SJSA1 (cell line): ENCODE data around the gene RNPC3. TPM values are rescaled to one million over a fixed set of nuclear protein-coding genes. Genes with fewer than 3 reads are reported as not detected.
"Not testable (repeated sequence)": the region's sequence is repeated elsewhere in the genome, so short reads cannot be mapped to it uniquely, and the experiment has no call there.

Experiments used
- DNase-seq, 2 experiments: peaks; one replicate each; pipeline ENCODE4 v3.0.0-alpha.2; 2015 to 2020; ENCODE audit warnings: low spot score in 2 of 2, low read depth in 1 of 2
- H3K27ac ChIP-seq: fragments of 250-450 bp; sonication (Bioruptor Pico); 2 replicates; pipeline ENCODE4 v1.5.1; 2020; ENCODE audit warnings: mild to moderate bottlenecking, moderate library complexity
- H3K27me3 ChIP-seq: fragments of 250-450 bp; sonication (Bioruptor Pico); replicated peaks from 2 replicates; pipeline ENCODE4 v1.5.1; 2020; ENCODE audit warnings: mild to moderate bottlenecking, moderate library complexity
- H3K36me3 ChIP-seq: fragments of 250-450 bp; sonication (Bioruptor Pico); 2 replicates; pipeline ENCODE4 v1.5.1; 2020; ENCODE audit warnings: mild to moderate bottlenecking
- H3K4me1 ChIP-seq: fragments of 250-450 bp; sonication (Bioruptor Pico); replicated peaks from 2 replicates; pipeline ENCODE4 v1.6.1; 2021; ENCODE audit warnings: mild to moderate bottlenecking
- H3K4me3 ChIP-seq: fragments of 250-450 bp; sonication (Bioruptor Pico); 2 replicates; pipeline ENCODE4 v1.5.1; 2020; ENCODE audit warnings: mild to moderate bottlenecking
- H3K9me3 ChIP-seq: fragments of 250-450 bp; sonication (Bioruptor Pico); replicated peaks from 2 replicates; pipeline ENCODE4 v1.5.1; 2020; ENCODE audit warnings: mild to moderate bottlenecking
- total RNA-seq: library from RNA; depleted of rRNA; stranded (reverse); fragments of >200 nt; shearing (Covaris generic); gene quantifications from 2 replicates; pipeline ENCODE4 v1.2.3, GENCODE V29; 2014; rRNA removed

RNPC3 gene
- total RNA-seq, 1 experiment from 2014 or later = 3.5 TPM

DNA sequence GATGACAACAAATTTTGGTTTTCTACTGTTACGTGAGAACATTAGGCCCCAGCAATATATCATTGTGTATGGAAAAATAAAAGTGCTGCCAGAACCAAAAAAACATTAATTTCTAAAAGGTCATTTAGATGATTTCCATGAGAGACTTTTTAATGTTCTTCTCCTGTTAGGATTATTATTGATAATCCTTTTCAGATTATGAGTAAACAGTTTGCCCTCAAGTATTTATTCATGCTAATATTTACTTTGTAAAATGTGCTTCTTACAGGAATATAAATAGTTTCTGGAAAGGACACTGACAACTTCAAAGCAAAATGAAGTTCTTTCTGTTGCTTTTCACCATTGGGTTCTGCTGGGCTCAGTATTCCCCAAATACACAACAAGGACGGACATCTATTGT lies 45.8 kb downstream of the RNPC3 start, which contains the start of gene AMY2B:
TSS of gene AMY2B (plus strand) at position 301 of the 400 bp plus-strand sequence. CDS start at position 315, 14 bp downstream.
- H3K4me1 ChIP-seq, H3K27me3 ChIP-seq, H3K27ac ChIP-seq, H3K4me3 ChIP-seq, H3K36me3 ChIP-seq, DNase-seq, H3K9me3 ChIP-seq: not testable (repeated sequence)

DNA sequence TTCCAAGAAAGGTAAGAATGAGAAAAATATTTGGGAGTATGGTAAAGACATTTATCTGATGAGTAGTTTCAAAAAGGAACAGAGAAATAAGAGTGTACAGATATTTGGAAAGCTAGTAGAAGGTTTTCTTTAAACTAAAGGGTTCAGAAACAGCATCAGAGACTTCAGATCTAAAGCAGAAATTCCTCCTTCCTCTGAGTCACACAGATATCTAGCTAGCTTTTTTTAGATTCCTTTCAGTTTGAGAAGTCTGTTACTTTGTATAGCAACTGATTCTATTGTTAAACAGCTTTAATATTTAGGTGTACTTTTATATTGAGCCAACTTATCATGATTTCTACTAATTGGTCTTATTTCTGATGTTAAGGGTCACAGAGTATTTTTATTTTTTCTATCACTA lies 50.6 kb downstream of the RNPC3 start:
- no peaks in the 10 kb centered on the region for H3K9me3 ChIP-seq
- H3K4me3 ChIP-seq = no peak overlapping the region
- H3K36me3 ChIP-seq = no peaks in the 10 kb centered on the region
- DNase-seq = no peak
- no peaks in the 10 kb centered on the region for H3K27me3 ChIP-seq
- H3K4me1 ChIP-seq = no peaks in the 10 kb centered on the region
- H3K27ac ChIP-seq = no peak overlapping the region

DNA sequence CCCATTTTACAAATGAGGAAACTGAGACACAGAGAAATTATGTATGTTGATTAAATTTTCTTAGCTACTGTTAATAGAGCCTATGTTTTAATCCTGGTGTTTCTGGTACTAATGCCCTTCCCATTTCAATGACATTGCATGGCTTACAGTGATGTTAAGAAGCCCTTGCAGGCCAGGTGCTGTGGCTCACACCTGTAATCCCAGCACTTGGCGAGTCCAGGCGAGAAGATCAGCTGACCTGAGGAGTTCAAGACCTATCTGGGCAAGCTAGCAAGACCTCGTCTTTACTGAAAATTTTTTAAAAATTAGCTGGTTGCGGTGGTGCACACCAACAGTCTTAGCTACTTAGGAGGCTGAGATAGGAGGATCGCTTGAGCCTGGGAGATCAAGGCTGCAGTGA lies 51.3 kb downstream of the RNPC3 start:
- H3K4me1 ChIP-seq, H3K4me3 ChIP-seq, H3K9me3 ChIP-seq, DNase-seq, H3K27ac ChIP-seq, H3K36me3 ChIP-seq, H3K27me3 ChIP-seq: not testable (repeated sequence)

DNA sequence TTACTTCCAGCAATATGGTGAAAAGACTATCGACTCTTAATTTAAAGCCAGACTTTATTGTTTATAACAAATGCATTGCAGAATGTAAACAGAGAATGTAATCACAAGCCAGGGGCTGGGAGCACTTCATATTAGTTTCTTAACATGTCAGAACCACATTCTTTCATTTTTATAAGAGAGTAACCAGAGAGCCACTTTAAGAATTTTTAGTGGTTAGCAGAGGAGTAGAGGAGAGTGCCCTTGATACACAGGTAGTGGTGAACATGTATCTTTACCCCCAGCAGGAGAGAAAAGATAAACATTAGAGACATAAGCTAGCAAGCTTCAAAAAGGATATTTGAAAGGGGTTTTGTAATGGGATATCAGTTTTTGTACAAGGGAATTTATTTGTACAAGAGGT lies 57.0 kb downstream of the RNPC3 start:
- no peaks in the 10 kb centered on the region for H3K36me3 ChIP-seq
- H3K27me3 ChIP-seq = no peaks in the 10 kb centered on the region
- no peaks in the 10 kb centered on the region for H3K9me3 ChIP-seq
- H3K4me1 ChIP-seq = no peaks in the 10 kb centered on the region
- H3K4me3 ChIP-seq = no peak overlapping the region
- DNase-seq = no peak
- H3K27ac ChIP-seq = no peak overlapping the region

DNA sequence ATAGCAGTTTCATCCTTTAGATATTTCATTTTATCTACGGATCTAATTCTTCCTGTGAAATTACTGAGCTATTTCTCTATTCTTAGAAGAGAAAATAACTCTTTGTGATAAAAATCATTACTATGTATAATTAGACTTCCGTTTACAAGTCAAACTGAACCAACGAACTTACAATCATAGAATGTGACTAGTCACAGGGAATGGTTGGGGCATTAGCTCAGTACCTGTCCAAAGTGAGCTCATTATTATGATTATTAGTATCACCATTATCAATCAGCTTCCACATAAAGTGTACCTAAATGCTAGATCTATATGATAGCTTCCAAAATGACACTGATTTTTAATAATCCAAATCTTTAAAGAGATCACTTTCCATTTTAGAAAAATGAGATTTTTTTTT lies 58.4 kb downstream of the RNPC3 start:
- Histone ChIP-seq H3K4me3 (no peak overlapping the region), H3K27me3 (no peaks in the 10 kb centered on the region), H3K36me3 (no peaks in the 10 kb centered on the region), H3K27ac (no peak overlapping the region), H3K9me3 (no peaks in the 10 kb centered on the region; the same call in 1 of the 2 replicates), H3K4me1 (no peaks in the 10 kb centered on the region)
- no peak for DNase-seq

DNA sequence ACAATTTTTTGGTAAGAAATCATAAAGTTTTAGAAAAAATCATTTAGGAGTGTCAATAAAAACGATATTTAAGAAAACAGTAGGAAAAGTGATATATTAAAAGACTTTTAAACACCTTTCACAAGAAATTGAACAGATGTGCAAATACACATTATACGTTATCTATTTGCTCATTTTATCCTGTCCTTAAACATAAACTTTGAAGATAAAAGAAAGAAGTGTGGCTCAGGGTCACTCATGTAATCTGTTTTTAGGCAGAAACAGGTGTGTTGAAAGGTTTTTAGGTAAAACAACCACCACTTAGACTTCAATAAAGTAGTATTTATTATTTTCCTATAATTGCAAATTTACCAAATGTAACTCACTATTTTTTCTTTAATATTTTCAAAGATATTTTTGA lies 59.0 kb downstream of the RNPC3 start:
- H3K9me3 ChIP-seq = no peaks in the 10 kb centered on the region; the same call in 1 of the 2 replicates
- DNase-seq = no peak
- H3K4me1 ChIP-seq = no peaks in the 10 kb centered on the region
- no peak overlapping the region for H3K27ac ChIP-seq
- H3K4me3 ChIP-seq = no peak overlapping the region
- H3K27me3 ChIP-seq = no peaks in the 10 kb centered on the region
- H3K36me3 ChIP-seq = no peaks in the 10 kb centered on the region

DNA sequence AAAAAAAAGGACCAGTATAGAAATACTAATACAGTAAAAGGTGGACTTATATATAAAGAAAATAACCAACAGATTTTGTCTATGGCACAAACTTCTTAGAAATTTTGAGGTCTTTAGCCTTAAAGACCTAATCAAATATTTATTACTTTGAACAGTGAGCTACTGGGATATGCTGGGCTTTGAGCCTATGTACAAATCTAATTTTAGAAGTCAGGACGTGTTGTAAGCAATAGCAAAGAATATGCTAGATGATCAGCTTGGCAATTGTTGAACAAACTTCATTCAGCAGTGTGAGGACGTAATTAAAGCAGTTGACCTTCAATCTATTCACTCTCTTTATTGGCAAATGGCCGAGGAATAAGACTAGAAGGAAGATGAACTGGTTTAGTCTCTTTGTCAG lies 77.2 kb downstream of the RNPC3 start:
- DNase-seq, H3K27ac ChIP-seq, H3K4me1 ChIP-seq, H3K27me3 ChIP-seq, H3K9me3 ChIP-seq, H3K4me3 ChIP-seq, H3K36me3 ChIP-seq: not testable (repeated sequence)

Other genes with a start within 250 kb of the RNPC3 start
- gene AMY2B, start 45.9 kb downstream of the RNPC3 start, total RNA-seq = 0.42 TPM in 1 of 2 replicates, not detected in the other
- not detected in 2 replicates for gene AMY2A, start 91.7 kb downstream of the RNPC3 start, total RNA-seq
- gene AMY1A, start 130.1 kb downstream of the RNPC3 start, total RNA-seq = not detected in 2 replicates
- not detected in 2 replicates for gene AMY1B, start 170.5 kb downstream of the RNPC3 start, total RNA-seq
- gene AMY1C, start 224.2 kb downstream of the RNPC3 start, total RNA-seq = not detected in 2 replicates